ENCODE data around the gene PRPH2. TPM values are rescaled to one million over a fixed set of nuclear protein-coding genes. Genes with fewer than 3 reads are reported as not detected.

The PRPH2 gene
- total RNA-seq, 1 experiment from 2014 or later, result not detected

DNA sequence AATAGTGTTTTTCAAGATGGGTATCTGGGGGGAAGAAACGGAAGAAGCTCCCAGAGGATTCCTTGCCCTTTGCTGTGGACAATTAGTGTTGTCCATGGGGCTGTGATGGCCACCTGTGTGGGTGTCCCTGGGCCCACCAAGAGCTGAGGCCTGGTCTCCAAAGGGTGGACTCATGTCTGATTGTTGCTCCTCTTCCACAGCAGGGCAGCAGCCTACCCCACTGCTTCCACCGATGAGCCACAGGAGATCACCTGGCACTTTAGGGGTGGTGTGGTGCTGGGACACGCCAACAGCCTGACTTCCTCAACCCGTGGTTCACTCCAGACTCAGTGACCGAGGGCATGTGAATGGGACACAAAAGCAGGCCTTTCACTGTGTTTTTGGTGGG is 25.1 kb downstream of the PRPH2 start:
- intact Hi-C loops (cut with micrococcal nuclease; ENCODE audit: unreplicated experiment) (no loop called here), in situ Hi-C loops (cut with HindIII; ENCODE audit: low pct_unique_long_range_greater_than_20kb, low sequenced_read_pairs) (no loop called here)
- Histone ChIP-seq H3K9me3 (ENCODE audit: control insufficient read depth, insufficient read depth, low read depth, low read length) (no peaks in the 10 kb centered on the region), H3K36me3 (ENCODE audit: control insufficient read depth, insufficient read depth, low read length) (peaks cover 12% of the 10 kb centered on the region), H3K27ac (ENCODE audit: low read length) (no peak overlapping the region), H3K27me3 (ENCODE audit: control insufficient read depth, insufficient read depth, low read length) (no peaks in the 10 kb centered on the region), H3K4me3 (ENCODE audit: low read depth in 2 of 2, low read length in 2 of 2) (no peak overlapping the region), H3K4me1 (ENCODE audit: control insufficient read depth, insufficient read depth, low read length) (no peaks in the 10 kb centered on the region)
- ChIA-PET CTCF (no interaction called here), POLR2A (interaction anchor here (0.6 kb wide), 1 partner anchor 200 kb away, joined by 3 read pairs; no protein-coding TSS in a partner anchor)
- DNase-seq (ENCODE audit: low read depth, low spot score) (no peak), ATAC-seq (no peak)
- BruUV-seq (replicated peaks), result no TSS peak
- TF ChIP-seq SIN3A (IDR thresholded peaks at IDR 0.05; ENCODE audit: borderline replicate concordance, insufficient read depth, low read depth, low read length), result no peak
- no peak for TF ChIP-seq POLR2AphosphoS5 (IDR thresholded peaks at IDR 0.05; ENCODE audit: low read depth, low read length)
- TF ChIP-seq, protein P1, sequence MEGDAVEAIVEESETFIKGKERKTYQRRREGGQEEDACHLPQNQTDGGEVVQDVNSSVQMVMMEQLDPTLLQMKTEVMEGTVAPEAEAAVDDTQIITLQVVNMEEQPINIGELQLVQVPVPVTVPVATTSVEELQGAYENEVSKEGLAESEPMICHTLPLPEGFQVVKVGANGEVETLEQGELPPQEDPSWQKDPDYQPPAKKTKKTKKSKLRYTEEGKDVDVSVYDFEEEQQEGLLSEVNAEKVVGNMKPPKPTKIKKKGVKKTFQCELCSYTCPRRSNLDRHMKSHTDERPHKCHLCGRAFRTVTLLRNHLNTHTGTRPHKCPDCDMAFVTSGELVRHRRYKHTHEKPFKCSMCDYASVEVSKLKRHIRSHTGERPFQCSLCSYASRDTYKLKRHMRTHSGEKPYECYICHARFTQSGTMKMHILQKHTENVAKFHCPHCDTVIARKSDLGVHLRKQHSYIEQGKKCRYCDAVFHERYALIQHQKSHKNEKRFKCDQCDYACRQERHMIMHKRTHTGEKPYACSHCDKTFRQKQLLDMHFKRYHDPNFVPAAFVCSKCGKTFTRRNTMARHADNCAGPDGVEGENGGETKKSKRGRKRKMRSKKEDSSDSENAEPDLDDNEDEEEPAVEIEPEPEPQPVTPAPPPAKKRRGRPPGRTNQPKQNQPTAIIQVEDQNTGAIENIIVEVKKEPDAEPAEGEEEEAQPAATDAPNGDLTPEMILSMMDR (IDR thresholded peaks at IDR 0.05), result no peak
- TF ChIP-seq, protein P2, sequence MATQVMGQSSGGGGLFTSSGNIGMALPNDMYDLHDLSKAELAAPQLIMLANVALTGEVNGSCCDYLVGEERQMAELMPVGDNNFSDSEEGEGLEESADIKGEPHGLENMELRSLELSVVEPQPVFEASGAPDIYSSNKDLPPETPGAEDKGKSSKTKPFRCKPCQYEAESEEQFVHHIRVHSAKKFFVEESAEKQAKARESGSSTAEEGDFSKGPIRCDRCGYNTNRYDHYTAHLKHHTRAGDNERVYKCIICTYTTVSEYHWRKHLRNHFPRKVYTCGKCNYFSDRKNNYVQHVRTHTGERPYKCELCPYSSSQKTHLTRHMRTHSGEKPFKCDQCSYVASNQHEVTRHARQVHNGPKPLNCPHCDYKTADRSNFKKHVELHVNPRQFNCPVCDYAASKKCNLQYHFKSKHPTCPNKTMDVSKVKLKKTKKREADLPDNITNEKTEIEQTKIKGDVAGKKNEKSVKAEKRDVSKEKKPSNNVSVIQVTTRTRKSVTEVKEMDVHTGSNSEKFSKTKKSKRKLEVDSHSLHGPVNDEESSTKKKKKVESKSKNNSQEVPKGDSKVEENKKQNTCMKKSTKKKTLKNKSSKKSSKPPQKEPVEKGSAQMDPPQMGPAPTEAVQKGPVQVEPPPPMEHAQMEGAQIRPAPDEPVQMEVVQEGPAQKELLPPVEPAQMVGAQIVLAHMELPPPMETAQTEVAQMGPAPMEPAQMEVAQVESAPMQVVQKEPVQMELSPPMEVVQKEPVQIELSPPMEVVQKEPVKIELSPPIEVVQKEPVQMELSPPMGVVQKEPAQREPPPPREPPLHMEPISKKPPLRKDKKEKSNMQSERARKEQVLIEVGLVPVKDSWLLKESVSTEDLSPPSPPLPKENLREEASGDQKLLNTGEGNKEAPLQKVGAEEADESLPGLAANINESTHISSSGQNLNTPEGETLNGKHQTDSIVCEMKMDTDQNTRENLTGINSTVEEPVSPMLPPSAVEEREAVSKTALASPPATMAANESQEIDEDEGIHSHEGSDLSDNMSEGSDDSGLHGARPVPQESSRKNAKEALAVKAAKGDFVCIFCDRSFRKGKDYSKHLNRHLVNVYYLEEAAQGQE (IDR thresholded peaks at IDR 0.05; ENCODE audit: insufficient read depth in 1 of 2, low read depth in 2 of 2, low read length in 1 of 2), result no peak
- TF ChIP-seq TCF7L2 (IDR thresholded peaks at IDR 0.05; ENCODE audit: low read depth, low read length), result no peak

DNA sequence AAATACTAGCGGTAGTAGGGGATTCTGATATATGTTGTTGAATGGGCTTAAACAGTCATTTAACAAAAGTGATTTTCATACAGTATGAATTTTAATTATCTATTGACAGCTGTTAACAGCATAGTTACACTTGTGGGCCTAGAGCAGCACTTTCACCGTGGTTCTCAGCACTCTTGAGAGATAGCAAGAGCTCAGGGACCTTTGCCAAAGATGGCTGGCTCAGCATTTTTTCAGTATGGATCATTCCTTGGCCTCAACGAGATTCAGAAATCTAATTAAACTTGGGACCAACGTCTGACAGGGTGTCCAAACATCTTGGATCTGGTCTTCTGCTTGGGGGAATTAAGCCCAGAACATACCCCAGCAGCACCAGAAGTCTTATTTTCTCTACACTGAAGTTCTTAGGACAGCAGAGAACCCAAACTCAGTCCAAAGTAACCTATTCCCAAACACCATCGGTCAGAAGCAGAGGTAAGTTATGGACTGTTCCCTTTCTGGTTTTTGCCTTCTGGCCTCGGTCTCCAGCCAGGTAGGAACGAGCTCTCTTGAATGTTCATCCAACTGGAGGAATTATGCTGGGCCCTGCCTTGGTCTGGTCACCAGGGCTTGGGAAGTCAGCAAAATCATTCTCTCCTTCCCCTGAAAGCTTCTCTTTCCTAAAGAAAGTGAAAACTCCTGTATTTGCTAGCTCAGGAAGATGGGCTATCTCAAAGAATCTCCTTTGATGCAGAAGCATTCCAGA is 25.7 kb downstream of the PRPH2 start:
- Histone ChIP-seq H3K27ac (ENCODE audit: low read length) (no peak overlapping the region), H3K27me3 (ENCODE audit: control insufficient read depth, insufficient read depth, low read length) (no peaks in the 10 kb centered on the region), H3K9me3 (ENCODE audit: control insufficient read depth, insufficient read depth, low read depth, low read length) (no peaks in the 10 kb centered on the region), H3K4me1 (ENCODE audit: control insufficient read depth, insufficient read depth, low read length) (no peaks in the 10 kb centered on the region), H3K4me3 (ENCODE audit: low read depth in 2 of 2, low read length in 2 of 2) (no peak overlapping the region), H3K36me3 (ENCODE audit: control insufficient read depth, insufficient read depth, low read length) (peaks cover 14% of the 10 kb centered on the region)
- no TSS peak for BruUV-seq (replicated peaks)
- in situ Hi-C loops (cut with HindIII; ENCODE audit: low pct_unique_long_range_greater_than_20kb, low sequenced_read_pairs), result no loop called here
- CTCF ChIA-PET, result no interaction called here
- POLR2A ChIA-PET, result interaction anchor here (0.6 kb wide), 1 partner anchor 201 kb away, joined by 3 read pairs; no protein-coding TSS in a partner anchor
- intact Hi-C loops (cut with micrococcal nuclease; ENCODE audit: unreplicated experiment), result no loop called here
- DNase-seq (ENCODE audit: low read depth, low spot score) (no peak), ATAC-seq (no peak)
- TF ChIP-seq TCF7L2 (IDR thresholded peaks at IDR 0.05; ENCODE audit: low read depth, low read length) (no peak), POLR2AphosphoS5 (IDR thresholded peaks at IDR 0.05; ENCODE audit: low read depth, low read length) (no peak), SIN3A (IDR thresholded peaks at IDR 0.05; ENCODE audit: borderline replicate concordance, insufficient read depth, low read depth, low read length) (no peak)
- TF ChIP-seq, protein P2 (IDR thresholded peaks at IDR 0.05; ENCODE audit: insufficient read depth in 1 of 2, low read depth in 2 of 2, low read length in 1 of 2), result no peak
- TF ChIP-seq, protein P1 (IDR thresholded peaks at IDR 0.05), result no peak

Measured in Panc1 (cell line).